HG03097 (cell line): ENCODE measurements around the gene FLCN.
"Not testable (repeated sequence)": the region's sequence is repeated elsewhere in the genome, so short reads cannot be mapped to it uniquely, and the experiment has no call there.

ENCODE experiments used
- ATAC-seq: cut with Tn5 transposase; IDR thresholded peaks from one replicate; pipeline ENCODE4 v1.9.1; 2021; ENCODE audit not compliant: unreplicated experiment, low FRiP score

FLCN gene

GRCh38 chr17:17237026-17237799, at the start of gene FLCN:
Gene FLCN, minus strand, starts transcription at chr17:17237168. Its CDS starts 9,031 bp downstream, at chr17:17228137.
- ATAC-seq = peak; percentile 72

- no peak for ATAC-seq
These were observed 49.0 kb upstream of the FLCN start for GRCh38 chr17:17285951-17286350.

- ATAC-seq = peak; percentile 87
These were observed 43.9 kb upstream of the FLCN start, which contains the start of gene COPS3 for GRCh38 chr17:17280613-17281549. Gene COPS3, minus strand, starts transcription at chr17:17281246. Its CDS starts 60 bp downstream, at chr17:17281186.

GRCh38 chr17:17279316-17279715, 42.3 kb upstream of the FLCN start:
- no peak for ATAC-seq

- ATAC-seq = not testable (repeated sequence)
These were observed 40.5 kb upstream of the FLCN start for GRCh38 chr17:17277431-17277830.

GRCh38 chr17:17275971-17276370, 39.0 kb upstream of the FLCN start:
- no peak for ATAC-seq

- no peak for ATAC-seq
These were observed 33.2 kb upstream of the FLCN start for GRCh38 chr17:17269926-17270773.

GRCh38 chr17:17264430-17264829, 27.5 kb upstream of the FLCN start:
- ATAC-seq = no peak

GRCh38 chr17:17258998-17259397, 22.0 kb upstream of the FLCN start:
- no peak for ATAC-seq

- ATAC-seq = no peak
These were observed 21.0 kb upstream of the FLCN start for GRCh38 chr17:17258011-17258410.

GRCh38 chr17:17256316-17256715, 19.3 kb upstream of the FLCN start:
- no peak for ATAC-seq

GRCh38 chr17:17255689-17256088, 18.7 kb upstream of the FLCN start:
- not testable (repeated sequence) for ATAC-seq

GRCh38 chr17:17254036-17254435, 17.1 kb upstream of the FLCN start:
- no peak for ATAC-seq

GRCh38 chr17:17253406-17253805, 16.4 kb upstream of the FLCN start:
- ATAC-seq = no peak

GRCh38 chr17:17252149-17252661, 15.2 kb upstream of the FLCN start:
- ATAC-seq = no peak

GRCh38 chr17:17246879-17247278, 9.9 kb upstream of the FLCN start:
- no peak for ATAC-seq

- ATAC-seq = no peak
These were observed 6.2 kb upstream of the FLCN start for GRCh38 chr17:17243163-17243562.

GRCh38 chr17:17242246-17242645, 5.3 kb upstream of the FLCN start:
- ATAC-seq = no peak

GRCh38 chr17:17241656-17242055, 4.7 kb upstream of the FLCN start:
- no peak for ATAC-seq

- no peak for ATAC-seq
These were observed 2.9 kb upstream of the FLCN start for GRCh38 chr17:17239832-17240231.
